GM12865 (cell line): ENCODE measurements around the gene LNX1.
"Not testable (repeated sequence)": the region's sequence is repeated elsewhere in the genome, so short reads cannot be mapped to it uniquely, and the experiment has no call there.

Experiments
- DNase-seq: peaks from one replicate; pipeline ENCODE4 v3.0.0; 2010; ENCODE audit warnings: low read depth
- H3K4me3 ChIP-seq: 2 replicates; pipeline ENCODE4 v1.5.1; 2011; ENCODE audit warnings: mild to moderate bottlenecking, low read depth, low read length, control low read depth
- TF ChIP-seq, protein P1 (sequence below): IDR thresholded peaks from 2 replicates; pipeline ENCODE4 v1.5.1; 2011; ENCODE audit warnings: low read length, control low read depth, low read depth, inconsistent platforms; ENCODE audit not compliant: insufficient read depth; ENCODE audit errors: missing control alignments

The LNX1 gene

DNA sequence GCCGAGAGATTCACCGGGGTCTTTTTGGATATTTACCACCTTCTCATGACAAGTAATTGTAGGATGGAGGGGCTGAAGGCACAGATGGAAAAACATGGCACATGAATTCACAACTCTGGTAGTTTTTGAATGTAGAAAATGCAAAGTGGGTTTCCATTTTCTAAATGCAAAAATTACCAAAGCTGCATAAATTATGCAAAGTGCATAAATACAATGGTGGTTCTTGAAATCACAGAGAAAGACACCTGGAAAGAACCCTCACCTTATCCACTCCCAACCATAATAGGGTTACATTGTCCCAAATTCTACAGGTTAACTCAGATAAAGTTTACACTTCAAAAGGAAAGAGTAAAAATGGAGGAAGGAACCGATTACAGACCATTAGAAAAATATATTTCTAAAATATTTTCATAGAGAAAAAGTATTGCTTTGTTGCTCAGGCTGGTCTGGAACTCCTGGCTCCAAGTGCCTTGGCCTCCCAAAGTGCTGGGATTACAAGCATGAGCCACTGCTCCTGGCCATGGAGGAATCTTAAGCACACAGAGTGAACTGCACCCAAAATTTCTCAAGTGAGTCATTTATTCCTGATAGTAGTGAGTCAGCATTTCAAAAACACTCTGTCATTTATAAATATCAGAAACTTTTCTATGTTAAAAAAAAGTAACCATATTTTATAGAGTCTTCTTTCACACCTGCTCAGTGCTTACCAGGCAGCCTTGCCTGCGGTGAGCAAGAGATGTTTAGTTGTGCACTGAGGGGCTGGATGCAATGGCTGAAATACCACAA is 112.4 kb downstream of the LNX1 start:
- TF ChIP-seq, protein P1, sequence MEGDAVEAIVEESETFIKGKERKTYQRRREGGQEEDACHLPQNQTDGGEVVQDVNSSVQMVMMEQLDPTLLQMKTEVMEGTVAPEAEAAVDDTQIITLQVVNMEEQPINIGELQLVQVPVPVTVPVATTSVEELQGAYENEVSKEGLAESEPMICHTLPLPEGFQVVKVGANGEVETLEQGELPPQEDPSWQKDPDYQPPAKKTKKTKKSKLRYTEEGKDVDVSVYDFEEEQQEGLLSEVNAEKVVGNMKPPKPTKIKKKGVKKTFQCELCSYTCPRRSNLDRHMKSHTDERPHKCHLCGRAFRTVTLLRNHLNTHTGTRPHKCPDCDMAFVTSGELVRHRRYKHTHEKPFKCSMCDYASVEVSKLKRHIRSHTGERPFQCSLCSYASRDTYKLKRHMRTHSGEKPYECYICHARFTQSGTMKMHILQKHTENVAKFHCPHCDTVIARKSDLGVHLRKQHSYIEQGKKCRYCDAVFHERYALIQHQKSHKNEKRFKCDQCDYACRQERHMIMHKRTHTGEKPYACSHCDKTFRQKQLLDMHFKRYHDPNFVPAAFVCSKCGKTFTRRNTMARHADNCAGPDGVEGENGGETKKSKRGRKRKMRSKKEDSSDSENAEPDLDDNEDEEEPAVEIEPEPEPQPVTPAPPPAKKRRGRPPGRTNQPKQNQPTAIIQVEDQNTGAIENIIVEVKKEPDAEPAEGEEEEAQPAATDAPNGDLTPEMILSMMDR = no peak
- DNase-seq = no peak
- no peak overlapping the region for H3K4me3 ChIP-seq

DNA sequence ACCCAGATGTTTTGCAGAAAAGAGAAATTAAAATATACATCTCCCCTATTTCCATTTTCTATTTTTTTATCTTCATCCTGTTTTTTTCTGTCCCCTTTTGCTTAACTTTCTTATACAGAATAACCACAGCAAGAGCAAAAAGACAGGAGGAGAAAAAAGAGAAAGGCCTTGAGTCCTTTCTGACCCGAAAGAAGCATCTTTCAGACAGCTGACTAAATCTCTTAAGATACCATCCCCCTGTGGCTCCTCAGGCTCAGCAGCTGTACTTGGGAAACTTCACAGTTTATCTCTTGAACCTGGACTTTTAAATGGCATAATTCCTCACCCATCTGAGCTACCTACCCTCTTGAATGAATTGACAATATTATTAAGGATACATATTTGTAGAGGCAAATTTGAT is 113.7 kb downstream of the LNX1 start:
- no peak for DNase-seq
- TF ChIP-seq, protein P1 = no peak
- no peak overlapping the region for H3K4me3 ChIP-seq

DNA sequence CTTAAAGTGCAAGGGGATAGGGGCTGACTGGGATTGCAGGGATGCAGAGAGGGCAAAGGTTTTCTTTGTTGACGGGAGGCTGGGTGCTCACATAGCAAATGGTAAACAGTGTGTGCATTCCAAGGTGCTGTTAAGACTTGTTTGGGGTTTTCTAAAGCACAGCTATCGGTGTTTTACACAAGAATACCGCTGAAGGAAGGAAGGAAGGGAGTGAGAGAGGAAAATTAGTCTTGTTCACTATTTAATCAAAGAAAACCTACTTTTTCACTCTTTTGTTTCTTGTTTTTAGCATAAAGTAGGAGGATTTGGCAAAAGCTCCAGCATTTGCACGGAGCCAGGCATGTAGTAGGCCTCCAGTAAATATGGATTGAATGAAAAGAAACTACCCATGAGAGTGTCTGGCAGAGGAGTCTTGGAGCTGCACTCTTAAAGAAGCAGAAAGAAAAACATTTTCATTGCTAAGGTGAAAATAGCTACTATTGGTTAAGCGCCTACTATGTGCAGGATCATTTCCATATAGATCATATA is 114.2 kb downstream of the LNX1 start:
- H3K4me3 ChIP-seq = no peak overlapping the region
- TF ChIP-seq, protein P1 = no peak
- DNase-seq = no peak

DNA sequence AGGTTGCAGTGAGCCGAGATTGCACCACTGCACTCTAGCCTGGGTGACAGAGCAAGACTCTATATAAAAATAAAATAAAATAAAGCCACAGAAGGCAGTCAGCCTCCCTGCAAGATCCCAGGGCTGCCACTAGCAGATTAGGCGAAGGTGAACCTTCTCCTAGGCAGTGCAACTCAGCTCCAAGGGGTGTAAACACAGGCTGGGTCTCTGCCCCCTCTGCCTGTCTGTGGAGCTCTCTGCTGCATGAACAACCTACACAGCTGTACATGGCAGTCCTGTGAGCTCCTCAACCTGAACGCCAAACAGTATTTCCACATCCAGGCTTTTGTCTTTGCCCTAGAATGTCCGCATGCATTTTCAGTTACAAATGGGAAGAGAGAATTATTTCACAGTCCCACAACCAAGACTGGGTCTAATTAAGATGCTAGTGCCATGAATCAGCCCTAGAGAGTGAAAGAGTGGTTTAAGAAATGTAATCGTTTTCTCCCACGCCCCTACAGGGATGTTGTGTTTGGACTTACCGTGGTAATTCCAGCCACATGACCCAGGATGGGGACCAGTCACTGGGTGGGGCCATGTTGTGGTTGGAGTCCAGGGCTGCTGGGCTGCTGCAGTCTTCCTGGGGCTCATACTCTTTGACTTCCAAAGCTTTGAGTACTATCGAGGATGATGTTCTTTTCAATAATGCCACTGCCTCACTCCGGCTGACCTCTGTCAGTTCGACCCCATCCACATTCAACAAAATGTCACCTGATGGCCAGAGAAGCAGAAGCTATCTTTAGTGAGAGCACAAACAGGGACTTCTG is 114.9 kb downstream of the LNX1 start:
- DNase-seq = no peak
- TF ChIP-seq, protein P1 = no peak
- no peak overlapping the region for H3K4me3 ChIP-seq

DNA sequence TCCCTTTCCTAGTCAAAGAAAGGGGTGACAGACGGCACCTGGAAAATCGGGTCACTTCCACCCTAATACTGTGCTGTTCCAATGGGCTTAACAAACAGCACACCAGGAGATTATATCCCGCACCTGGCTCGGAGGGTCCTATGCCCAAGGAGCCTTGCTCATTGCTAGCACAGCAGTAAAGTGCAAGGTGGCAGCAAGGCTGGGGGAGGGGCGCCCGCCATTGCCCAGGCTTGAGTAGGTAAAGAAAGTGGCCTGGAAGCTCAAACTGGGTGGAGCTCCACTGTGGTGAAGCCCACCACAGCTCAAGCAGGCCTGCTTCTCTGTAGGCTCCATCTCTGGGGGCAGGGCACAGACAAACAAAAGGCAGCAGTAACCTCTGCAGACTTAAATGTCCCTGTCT is 124.7 kb downstream of the LNX1 start:
- not testable (repeated sequence) for H3K4me3 ChIP-seq, DNase-seq

DNA sequence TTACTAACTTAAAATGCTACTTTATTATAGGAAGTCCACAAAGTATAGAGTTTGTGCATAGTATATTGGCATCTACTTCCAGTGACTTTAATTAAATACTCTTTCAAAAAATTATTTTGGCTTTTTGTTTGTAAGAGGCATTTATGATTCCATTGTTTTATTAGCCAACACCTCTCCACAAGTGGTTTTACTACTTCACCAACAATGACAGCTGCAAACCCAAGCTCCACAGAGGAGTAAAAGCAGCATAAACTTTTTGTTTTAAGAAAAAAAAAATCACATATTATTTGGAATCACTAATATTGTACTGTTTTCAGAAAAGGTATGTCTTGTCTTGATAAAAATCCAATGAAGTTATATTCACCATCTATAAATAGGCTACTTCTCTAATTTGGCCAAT is 125.4 kb downstream of the LNX1 start:
- no peak overlapping the region for H3K4me3 ChIP-seq
- TF ChIP-seq, protein P1 = no peak
- no peak for DNase-seq

DNA sequence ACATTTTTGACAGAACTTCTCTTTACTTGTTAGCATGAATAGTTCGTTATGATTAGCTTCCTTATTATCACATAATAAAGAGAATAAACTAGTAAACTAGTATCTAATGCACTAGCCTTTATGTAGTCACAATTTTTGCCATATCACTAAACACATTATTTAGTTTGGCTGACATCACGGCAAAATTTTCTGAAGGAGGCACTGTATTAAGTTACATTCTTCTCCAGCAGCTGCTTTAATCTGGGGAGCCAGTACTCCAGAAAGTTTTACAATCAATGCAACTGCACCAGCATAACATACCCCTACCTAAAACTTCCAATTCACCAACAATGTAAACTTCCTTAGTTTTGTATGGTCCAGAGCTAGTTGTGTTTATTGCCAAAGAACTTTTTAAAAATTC is 126.0 kb downstream of the LNX1 start:
- TF ChIP-seq, protein P1 = no peak
- H3K4me3 ChIP-seq = no peak overlapping the region
- DNase-seq = no peak
